Mesothelial cell of epicardium (in vitro differentiated cells): ENCODE data around the gene DDX31. TPM values are rescaled to one million over a fixed set of nuclear protein-coding genes. Genes with fewer than 3 reads are reported as not detected.

Source experiments
- DNase-seq, 2 experiments: peaks; one replicate each; pipeline ENCODE4 v3.0.0; 2021; ENCODE audit warnings: low spot score in 2 of 2; ENCODE audit not compliant: unreplicated experiment in 2 of 2
- H3K27ac Mint-ChIP-seq: 2 replicates; pipeline ENCODE4 v1.8.0; 2021; ENCODE audit warnings: mixed read lengths
- H3K27me3 Mint-ChIP-seq: 2 replicates; pipeline ENCODE4 v1.8.0; 2021; ENCODE audit warnings: low read depth, mixed read lengths
- H3K36me3 Mint-ChIP-seq: 2 replicates; pipeline ENCODE4 v1.8.0; 2021; ENCODE audit warnings: mixed read lengths
- H3K4me1 Mint-ChIP-seq: 2 replicates; pipeline ENCODE4 v1.8.0; 2021; ENCODE audit warnings: mixed read lengths
- H3K4me3 Mint-ChIP-seq: 2 replicates; pipeline ENCODE4 v1.8.0; 2021; ENCODE audit warnings: mild to moderate bottlenecking, moderate library complexity, mixed read lengths
- H3K9me3 Mint-ChIP-seq: 2 replicates; pipeline ENCODE4 v1.8.0; 2021; ENCODE audit warnings: mixed read lengths
- CTCF ChIP-seq: fragments of 200-600 bp; sonication (generic); IDR thresholded peaks from one replicate; pipeline ENCODE4 v1.5.0; 2021; ENCODE audit warnings: antibody characterized with exemption; ENCODE audit not compliant: unreplicated experiment
- total RNA-seq: library from RNA; stranded (reverse); gene quantifications from 3 replicates; pipeline ENCODE4 v1.2.1, GENCODE V29; 2021

DDX31 gene
- total RNA-seq, 1 donor from 2014 or later, result 22.9 TPM

GRCh38 chr9:132555528-132555927 lies 114.3 kb downstream of the DDX31 start:
- Mint-ChIP-seq H3K27me3 (peaks cover 57% of the 10 kb centered on the region), H3K36me3 (no peaks in the 10 kb centered on the region), H3K9me3 (peaks cover 6% of the 10 kb centered on the region), H3K4me1 (no peaks in the 10 kb centered on the region), H3K4me3 (no peak overlapping the region), H3K27ac (no peak overlapping the region)
- TF ChIP-seq CTCF, result no peak
- DNase-seq, result no peak

- Mint-ChIP-seq H3K4me1 (no peaks in the 10 kb centered on the region), H3K4me3 (no peak overlapping the region), H3K36me3 (no peaks in the 10 kb centered on the region), H3K27me3 (peaks cover 52% of the 10 kb centered on the region), H3K27ac (no peak overlapping the region), H3K9me3 (peaks cover 6% of the 10 kb centered on the region)
- DNase-seq, result no peak
- TF ChIP-seq CTCF, result no peak
Observed at GRCh38 chr9:132554755-132555154, 115.0 kb downstream of the DDX31 start.

GRCh38 chr9:132552041-132552440 lies 117.7 kb downstream of the DDX31 start:
- TF ChIP-seq CTCF, result no peak
- H3K27me3 Mint-ChIP-seq, result peaks cover 38% of the 10 kb centered on the region
- no peaks in the 10 kb centered on the region for H3K9me3 Mint-ChIP-seq
- H3K4me3 Mint-ChIP-seq, result no peak overlapping the region
- DNase-seq, result no peak
- H3K27ac Mint-ChIP-seq, result no peak overlapping the region
- no peaks in the 10 kb centered on the region for H3K36me3 Mint-ChIP-seq
- peaks cover 18% of the 10 kb centered on the region for H3K4me1 Mint-ChIP-seq

GRCh38 chr9:132551556-132551955 lies 118.2 kb downstream of the DDX31 start:
- no peak for TF ChIP-seq CTCF
- no peaks in the 10 kb centered on the region for H3K9me3 Mint-ChIP-seq
- H3K27me3 Mint-ChIP-seq, result peaks cover 34% of the 10 kb centered on the region
- H3K4me3 Mint-ChIP-seq, result no peak overlapping the region
- DNase-seq, result no peak
- H3K27ac Mint-ChIP-seq, result no peak overlapping the region
- no peaks in the 10 kb centered on the region for H3K36me3 Mint-ChIP-seq
- peaks cover 21% of the 10 kb centered on the region for H3K4me1 Mint-ChIP-seq

- Mint-ChIP-seq H3K27ac (peak overlapping the region; percentile 21), H3K4me1 (peaks cover 31% of the 10 kb centered on the region), H3K9me3 (no peaks in the 10 kb centered on the region), H3K4me3 (no peak overlapping the region), H3K27me3 (peaks cover 17% of the 10 kb centered on the region), H3K36me3 (no peaks in the 10 kb centered on the region)
- DNase-seq, result no peak
- TF ChIP-seq CTCF, result no peak
Observed at GRCh38 chr9:132548751-132549640, 120.8 kb downstream of the DDX31 start.
